Fibroblast of villous mesenchyme (primary cell): ENCODE measurements around the gene KCNAB1. TPM values are rescaled to one million over a fixed set of nuclear protein-coding genes. Genes with fewer than 3 reads are reported as not detected.
A peak's percentile ranks its signal among the peaks of the same experiment; 100 is the strongest.

Source experiments
- DNase-seq: peaks from one replicate; pipeline ENCODE4 v3.0.0-alpha.2; 2010; ENCODE audit warnings: low read depth
- H3K4me3 ChIP-seq: 2 replicates; pipeline ENCODE4 v1.5.1; 2011; ENCODE audit warnings: low read depth, mild to moderate bottlenecking, low read length
- total RNA-seq: library from RNA; depleted of rRNA; stranded (reverse); fragments of >200 nt; gene quantifications from 2 replicates; pipeline ENCODE4 v1.2.3, GENCODE V29; 2012
- TF ChIP-seq, protein P1 (sequence below): IDR thresholded peaks from 2 replicates; pipeline ENCODE4 v1.5.1; 2012; ENCODE audit warnings: low read depth, mild to moderate bottlenecking, low read length; ENCODE audit not compliant: insufficient read depth

KCNAB1 gene
- total RNA-seq, 1 donor: not detected

DNA sequence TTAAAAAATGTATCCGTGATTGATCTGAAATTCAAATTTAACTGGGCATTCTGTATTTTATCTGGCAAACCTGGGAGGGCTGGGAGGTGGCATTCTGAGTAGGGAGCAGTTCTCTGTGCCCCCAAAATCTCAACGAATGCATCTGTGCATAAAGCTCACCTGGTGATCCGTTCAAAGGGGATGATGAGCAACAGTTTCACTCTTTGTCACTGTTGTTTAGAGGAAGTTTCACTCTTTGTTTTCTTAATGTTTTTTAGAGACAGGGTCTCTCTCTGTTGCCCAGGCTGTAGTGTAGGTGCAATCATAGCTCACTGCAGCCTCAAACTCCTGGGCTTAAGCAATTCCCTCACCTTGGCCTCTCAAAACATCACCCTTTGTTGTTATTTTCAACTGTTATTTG is 247.8 kb downstream of the KCNAB1 start:
- no peak overlapping the region for H3K4me3 ChIP-seq
- TF ChIP-seq, protein P1, sequence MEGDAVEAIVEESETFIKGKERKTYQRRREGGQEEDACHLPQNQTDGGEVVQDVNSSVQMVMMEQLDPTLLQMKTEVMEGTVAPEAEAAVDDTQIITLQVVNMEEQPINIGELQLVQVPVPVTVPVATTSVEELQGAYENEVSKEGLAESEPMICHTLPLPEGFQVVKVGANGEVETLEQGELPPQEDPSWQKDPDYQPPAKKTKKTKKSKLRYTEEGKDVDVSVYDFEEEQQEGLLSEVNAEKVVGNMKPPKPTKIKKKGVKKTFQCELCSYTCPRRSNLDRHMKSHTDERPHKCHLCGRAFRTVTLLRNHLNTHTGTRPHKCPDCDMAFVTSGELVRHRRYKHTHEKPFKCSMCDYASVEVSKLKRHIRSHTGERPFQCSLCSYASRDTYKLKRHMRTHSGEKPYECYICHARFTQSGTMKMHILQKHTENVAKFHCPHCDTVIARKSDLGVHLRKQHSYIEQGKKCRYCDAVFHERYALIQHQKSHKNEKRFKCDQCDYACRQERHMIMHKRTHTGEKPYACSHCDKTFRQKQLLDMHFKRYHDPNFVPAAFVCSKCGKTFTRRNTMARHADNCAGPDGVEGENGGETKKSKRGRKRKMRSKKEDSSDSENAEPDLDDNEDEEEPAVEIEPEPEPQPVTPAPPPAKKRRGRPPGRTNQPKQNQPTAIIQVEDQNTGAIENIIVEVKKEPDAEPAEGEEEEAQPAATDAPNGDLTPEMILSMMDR: no peak
- no peak for DNase-seq

DNA sequence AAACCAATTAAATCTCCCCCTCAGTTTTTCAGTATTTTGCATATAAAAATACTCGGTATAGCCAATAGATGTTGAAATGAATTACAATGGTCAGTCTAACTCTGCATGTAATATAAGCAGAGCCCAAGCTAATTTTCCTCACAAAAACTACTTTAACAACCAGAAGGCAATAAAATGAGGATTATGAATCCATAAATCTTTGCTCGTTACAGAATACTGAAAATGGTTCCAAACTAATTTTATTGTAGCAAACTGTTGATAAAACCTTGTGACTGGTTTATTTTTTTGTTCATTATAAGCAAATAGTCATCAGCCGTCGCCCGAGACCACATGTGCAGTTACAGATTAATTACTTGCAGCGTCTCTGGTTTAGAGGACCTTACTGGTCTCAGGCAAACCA is 251.3 kb downstream of the KCNAB1 start:
- TF ChIP-seq, protein P1: no peak
- no peak overlapping the region for H3K4me3 ChIP-seq
- peak; percentile 16 for DNase-seq

DNA sequence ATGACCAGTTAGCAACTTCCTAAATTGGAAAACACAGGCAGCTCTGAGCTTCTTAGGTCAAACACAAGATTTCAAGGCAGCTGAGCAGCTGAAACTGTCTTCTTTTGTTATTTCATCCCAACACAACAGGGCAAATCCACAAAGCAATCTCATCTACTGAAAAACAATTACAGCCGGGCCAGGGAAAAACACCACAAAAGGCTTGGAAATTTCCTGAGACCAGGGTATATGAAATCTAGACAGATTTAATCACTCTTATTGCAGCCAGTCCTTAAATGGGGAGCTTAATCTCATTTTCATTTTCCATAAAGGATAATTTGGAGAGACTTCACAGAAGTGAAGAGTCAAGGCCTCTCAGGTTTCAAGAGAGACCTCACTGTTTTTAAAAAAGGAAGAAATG is 252.7 kb downstream of the KCNAB1 start:
- TF ChIP-seq, protein P1: no peak
- DNase-seq: no peak
- H3K4me3 ChIP-seq: no peak overlapping the region

DNA sequence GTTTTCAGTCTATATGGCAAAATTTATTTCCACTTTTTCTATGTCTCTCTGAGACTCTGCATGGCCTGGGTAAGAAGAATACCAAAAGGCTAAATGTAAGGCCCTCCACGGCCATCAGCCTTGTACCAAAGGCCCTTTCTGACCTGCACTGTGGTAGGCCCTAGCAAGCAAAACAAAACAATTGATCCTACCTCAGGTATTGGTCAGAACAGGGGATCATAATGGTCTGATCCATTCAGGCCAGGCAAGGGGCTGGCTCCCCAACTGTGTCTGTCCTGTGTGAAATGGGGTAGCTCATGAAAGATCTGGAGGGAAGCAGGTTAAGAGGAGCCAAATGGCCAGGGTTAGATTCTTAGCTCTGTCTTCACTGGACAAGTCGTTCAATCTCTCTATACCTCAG is 253.3 kb downstream of the KCNAB1 start:
- no peak overlapping the region for H3K4me3 ChIP-seq
- TF ChIP-seq, protein P1: no peak
- DNase-seq: no peak

DNA sequence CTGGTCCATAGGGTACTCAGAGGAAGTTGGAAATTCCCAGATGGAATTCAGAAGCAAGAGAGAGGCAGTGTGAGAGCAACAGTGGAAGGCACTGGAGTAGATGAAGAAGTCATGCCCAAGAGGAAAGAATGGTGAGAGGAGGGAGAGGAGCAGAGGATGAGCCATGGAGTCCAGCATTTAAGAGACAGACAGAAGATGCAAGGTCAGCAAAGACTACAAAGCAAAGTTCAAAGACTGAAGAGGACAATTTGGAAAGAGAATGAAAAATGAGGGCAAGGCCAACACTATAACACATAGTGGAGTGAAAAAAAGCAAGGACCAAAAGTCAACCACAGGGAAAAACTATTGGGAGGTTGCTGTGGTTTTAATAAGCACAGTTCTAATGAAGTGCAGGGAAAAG is 255.8 kb downstream of the KCNAB1 start:
- no peak overlapping the region for H3K4me3 ChIP-seq
- DNase-seq: no peak
- TF ChIP-seq, protein P1: no peak

DNA sequence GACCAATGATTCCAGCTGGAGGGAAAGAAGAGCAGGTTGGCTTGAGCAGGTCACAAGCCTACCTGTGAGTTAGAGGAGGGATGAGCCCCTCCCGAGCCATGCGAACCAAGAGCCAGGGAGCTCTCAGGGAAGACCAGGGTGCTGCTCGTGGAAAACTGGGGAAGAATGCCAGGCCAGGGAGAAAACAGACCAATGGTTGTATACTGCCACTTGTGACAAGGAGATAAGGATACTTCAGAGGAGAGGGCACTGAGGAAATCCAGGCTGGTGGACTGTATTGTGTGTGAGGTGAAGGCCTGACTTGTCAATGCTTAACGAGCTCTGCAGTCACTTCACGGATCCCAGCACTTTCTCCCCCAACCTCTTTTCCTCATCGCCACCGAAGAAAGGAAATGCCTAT is 256.9 kb downstream of the KCNAB1 start:
- no peak for DNase-seq
- TF ChIP-seq, protein P1: no peak
- H3K4me3 ChIP-seq: no peak overlapping the region

DNA sequence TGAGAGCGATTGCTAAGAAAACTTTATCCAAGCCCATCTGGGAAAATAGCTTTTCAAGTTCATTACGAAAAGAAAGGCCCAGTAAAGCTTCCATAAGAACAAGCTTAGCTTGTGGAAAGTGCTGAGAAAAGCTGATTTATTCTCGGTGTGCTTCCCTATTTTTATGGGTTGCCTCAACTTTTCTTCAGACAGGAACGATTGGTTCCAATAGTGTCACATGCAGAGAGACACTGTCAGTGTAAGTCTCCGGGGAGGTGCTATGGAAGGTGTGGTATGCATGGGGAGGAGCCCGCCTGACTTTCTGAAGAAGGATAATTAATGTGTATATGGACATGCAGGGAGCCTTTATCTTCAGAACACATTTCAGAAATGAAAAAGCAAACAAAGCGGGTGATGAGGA is 257.3 kb downstream of the KCNAB1 start:
- no peak overlapping the region for H3K4me3 ChIP-seq
- DNase-seq: no peak
- TF ChIP-seq, protein P1: no peak
